K562 (cell line): ENCODE results near the gene DDIT3. TPM values are rescaled to one million over a fixed set of nuclear protein-coding genes. Genes with fewer than 3 reads are reported as not detected.

Source experiments
- ATAC-seq: fragments of 200-7000 bp; cut with Tn5 transposase; 3 replicates; pipeline ENCODE4 v1.9.1; 2020; ENCODE audit warnings: moderate library complexity
- BruUV-seq: library from RNA; stranded (reverse); fragments of 400-500 nt; replicated peaks from 2 replicates; lab custom pipeline; 2021; lab: Mats Ljungman, UMichigan
- CTCF ChIA-PET: fragments of 300-600 bp; formaldehyde crosslinking; extraction: SDS; loops from one replicate; lab custom pipeline; 2021; ENCODE audit warnings: low intra/inter-chr PET ratio; lab: Yijun Ruan, JAX
- POLR2A ChIA-PET: fragments of 300-600, 350-650 bp; sonication (Branson Sonifier 250); formaldehyde crosslinking; extraction: SDS; loops from one replicate; lab custom pipeline; 2021; ENCODE audit warnings: antibody characterized with exemption, inconsistent platforms; lab: Yijun Ruan, JAX
- DNase-seq, 4 experiments: peaks; one replicate each; pipeline versions ENCODE4 v3.0.0 to v3.0.0-alpha.2; 2011 to 2018; ENCODE audit warnings: low spot score in 3 of 4, mixed read lengths in 3 of 4; ENCODE audit errors: extremely low read depth in 1 of 4
- FAIRE-seq: peaks from 2 replicates; lab custom pipeline; 2011; peaks lifted over from hg19 to GRCh38; lab: Jason Lieb, UNC
- H2AFZ ChIP-seq: 2 replicates; pipeline ENCODE4 v1.6.0; 2011; ENCODE audit warnings: low read depth, low read length, control low read depth, inconsistent platforms
- H3K27ac ChIP-seq: fragments of 200-600 bp; 3 replicates; pipeline ENCODE4 v1.8.0; 2011; ENCODE audit warnings: low read depth, mild to moderate bottlenecking, control low read depth, inconsistent platforms, low read length, moderate library complexity, mixed read lengths; ENCODE audit errors: extremely low read depth
- H3K27me3 ChIP-seq, 2 experiments: fragments of 300-600 bp in 1 of 2; 2 replicates in 1 of 2; 3 replicates in 1 of 2; pipeline versions ENCODE4 v1.6.0 to v1.8.0; 2011; ENCODE audit warnings: inconsistent platforms in 2 of 2, low read length in 2 of 2, mild to moderate bottlenecking in 1 of 2, mixed read lengths in 1 of 2, moderate library complexity in 1 of 2; ENCODE audit not compliant: control insufficient read depth in 2 of 2, insufficient read depth in 2 of 2
- H3K36me3 ChIP-seq: fragments of 300-600 bp; 3 replicates; pipeline ENCODE4 v1.8.0; 2011; ENCODE audit warnings: mild to moderate bottlenecking, low read length, inconsistent platforms; ENCODE audit not compliant: control insufficient read depth, insufficient read depth
- H3K4me1 ChIP-seq, 2 experiments: fragments of 200-600 bp in 1 of 2; replicated peaks in 1 of 2; 2 replicates in 1 of 2; 3 replicates in 1 of 2; pipeline versions ENCODE4 v1.5.1 to v1.8.0; 2011; ENCODE audit warnings: inconsistent platforms in 2 of 2, low read length in 2 of 2, mild to moderate bottlenecking in 1 of 2, mixed read lengths in 1 of 2, moderate library complexity in 1 of 2; ENCODE audit not compliant: control insufficient read depth in 2 of 2, insufficient read depth in 2 of 2
- H3K4me2 ChIP-seq: 2 replicates; pipeline ENCODE4 v1.6.1; 2011; ENCODE audit warnings: low read length, control low read depth, inconsistent platforms, mixed read lengths; ENCODE audit not compliant: insufficient read depth
- H3K4me3 ChIP-seq: fragments of 200-600 bp; sonication (generic), shearing (Covaris generic); 2 replicates; pipeline ENCODE4 v1.5.1; 2016; ENCODE audit warnings: control low read depth, inconsistent platforms
- H3K79me2 ChIP-seq: fragments of 200-600 bp; 3 replicates; pipeline ENCODE4 v1.8.0; 2011; ENCODE audit warnings: low read length, inconsistent platforms; ENCODE audit not compliant: control insufficient read depth, insufficient read depth
- H3K9ac ChIP-seq, 2 experiments: 2 replicates each; pipeline versions ENCODE4 v1.6.0 to v1.6.1; 2011; ENCODE audit warnings: low read depth in 2 of 2, low read length in 2 of 2, control low read depth in 1 of 2, inconsistent platforms in 1 of 2, mild to moderate bottlenecking in 1 of 2, mixed read lengths in 1 of 2; ENCODE audit not compliant: insufficient read depth in 1 of 2
- H3K9me1 ChIP-seq: one replicate; pipeline ENCODE4 v1.6.0; 2011; ENCODE audit warnings: inconsistent platforms, mild to moderate bottlenecking, low read length, moderate library complexity; ENCODE audit not compliant: control insufficient read depth, insufficient read depth
- H3K9me3 ChIP-seq: replicated peaks from 2 replicates; pipeline ENCODE4 v1.5.1; 2011; ENCODE audit warnings: low read depth, low read length, inconsistent platforms; ENCODE audit not compliant: control insufficient read depth, insufficient read depth
- H4K20me1 ChIP-seq: replicated peaks from 2 replicates; pipeline ENCODE4 v1.6.1; 2011; ENCODE audit warnings: low read length, inconsistent platforms, mixed read lengths; ENCODE audit not compliant: control insufficient read depth, insufficient read depth
- ARID3A ChIP-seq: IDR thresholded peaks from 2 replicates; pipeline ENCODE4 v1.6.1; 2012; ENCODE audit warnings: low read depth, low read length, improper control_type of control experiment, borderline replicate concordance
- ATF4 ChIP-seq: fragments of 450-650 bp; formaldehyde crosslinking; IDR thresholded peaks from 2 replicates; pipeline ENCODE4 v1.4.0; 2022; ENCODE audit warnings: mild to moderate bottlenecking, moderate library complexity
- CHD4 ChIP-seq: fragments of 200-600 bp; sonication (generic); IDR thresholded peaks from 3 replicates; pipeline ENCODE4 v1.6.1; 2012; ENCODE audit warnings: low read depth, mild to moderate bottlenecking, mixed read lengths, low read length, inconsistent platforms; ENCODE audit not compliant: insufficient read depth, insufficient replicate concordance, poor library complexity, severe bottlenecking
- CREB3L1 ChIP-seq: fragments of 450-650 bp; IDR thresholded peaks from 2 replicates; pipeline ENCODE4 v1.6.1; 2014; ENCODE audit warnings: low read depth, mild to moderate bottlenecking, moderate library complexity, borderline replicate concordance
- ELK1 ChIP-seq: sonication (generic); formaldehyde crosslinking; IDR thresholded peaks from 2 replicates; pipeline ENCODE4 v1.8.1; 2022; ENCODE audit warnings: missing genetic modification reagents
- KLF6 ChIP-seq: fragments of 250-450 bp; sonication (Bioruptor Pico); IDR thresholded peaks from 2 replicates; pipeline ENCODE4 v1.4.0; 2020; ENCODE audit warnings: mild to moderate bottlenecking, moderate library complexity, borderline replicate concordance
- MEIS2 ChIP-seq: fragments of 450-650 bp; IDR thresholded peaks from 2 replicates; pipeline ENCODE4 v1.6.1; 2014; ENCODE audit warnings: mild to moderate bottlenecking; ENCODE audit not compliant: partially characterized antibody
- POLR2G ChIP-seq: fragments of 200-400 bp; formaldehyde crosslinking; IDR thresholded peaks from 2 replicates; pipeline ENCODE4 v1.6.1; 2017; ENCODE audit warnings: low read depth, mild to moderate bottlenecking, antibody characterized with exemption, low read length, moderate library complexity
- RBFOX2 ChIP-seq: fragments of 200-400 bp; formaldehyde crosslinking; IDR thresholded peaks from 2 replicates; pipeline ENCODE4 v1.6.1; 2017; ENCODE audit warnings: low read depth, mild to moderate bottlenecking, low read length, moderate library complexity
- ZBTB34 ChIP-seq: fragments of 250-450 bp; sonication (Bioruptor Pico); IDR thresholded peaks from 2 replicates; pipeline ENCODE4 v1.8.0; 2021; ENCODE audit warnings: mild to moderate bottlenecking, moderate library complexity
- ZNF23 ChIP-seq: fragments of 250-450 bp; sonication (Bioruptor Pico); IDR thresholded peaks from 2 replicates; pipeline ENCODE4 v1.4.0; 2020; ENCODE audit warnings: mild to moderate bottlenecking
- ZNF445 ChIP-seq: fragments of 250-450 bp; sonication (Bioruptor Pico); IDR thresholded peaks from 2 replicates; pipeline ENCODE4 v1.4.0; 2020; ENCODE audit warnings: low read depth, mild to moderate bottlenecking, moderate library complexity
- WGBS: fragments of 100-300 bp; shearing (Covaris generic); methylation state at CpG from one replicate; pipeline ENCODE4 v1.1.6; 2016; ENCODE audit warnings: low coverage, mixed read lengths; ENCODE audit not compliant: insufficient coverage; ENCODE audit errors: missing lambda C conversion rate; 5-methylcytosine and 5-hydroxymethylcytosine counted together
- in situ Hi-C: fragments of 300-500 bp; cut with MboI; formaldehyde crosslinking; loops from 4 replicates; pipeline ENCODE4 v1.15.0; 2018; ENCODE audit warnings: inconsistent platforms, mixed read lengths
- intact Hi-C: fragments of 100-400 bp; cut with micrococcal nuclease; formaldehyde crosslinking; loops from 2 replicates; pipeline ENCODE4 v1.14.2; 2022
- polyA plus RNA-seq, 8 experiments: library from polyadenylated mRNA; depleted of rRNA in 4 of 8; stranded (reverse) in 5 of 8; unstranded in 3 of 8; fragments of >200 nt; fragmentation: Nextera tagmentation in 2 of 8; fragmentation: Illumina TruSeq in 1 of 8; extraction: Ambion mirVana in 2 of 8; extraction: Trizol in 1 of 8; gene quantifications; 2 replicates each; pipeline versions ENCODE4 v1.2.1 to v1.2.3, GENCODE V29; 2011 to 2014; ENCODE audit warnings: inconsistent platforms in 1 of 8, missing spikeins in 1 of 8
- total RNA-seq, 7 experiments: library from RNA; depleted of rRNA in 6 of 7; stranded (reverse); fragments of >200 nt in 6 of 7; fragmentation: Illumina TruSeq in 2 of 7; extraction: Trizol in 2 of 7; gene quantifications; 2 replicates each; pipeline versions ENCODE4 v1.2.1 to v1.2.3, GENCODE V29; 2011 to 2021; ENCODE audit warnings: low replicate concordance in 1 of 7

DDIT3 gene
- total and polyA plus RNA-seq, 9 of the 15 experiments (the other 6 are each of a cell fraction or from before 2014, with no cell fraction given): 59.1 to 272 (median 89.9) TPM

GRCh38 chr12:57525615-57526383, 5.5 kb upstream of the DDIT3 start:
- TF ChIP-seq CREB3L1: no peak
- no peak for TF ChIP-seq ARID3A
- TF ChIP-seq ATF4 (CRISPR knock-in tag): no peak
- no peak for TF ChIP-seq CHD4
- no peak for TF ChIP-seq ZBTB34 (CRISPR knock-in tag)
- no peak for TF ChIP-seq ZNF23 (CRISPR knock-in tag)
- TF ChIP-seq MEIS2: no peak
- TF ChIP-seq KLF6 (CRISPR knock-in tag): no peak
- TF ChIP-seq POLR2G: peak; percentile 63
- no peak for TF ChIP-seq ZNF445 (CRISPR knock-in tag)
- peak; percentile 66 for TF ChIP-seq RBFOX2
- TF ChIP-seq ELK1: no peak
- no peak overlapping the region for H3K4me2 ChIP-seq
- no peak overlapping the region for H3K27ac ChIP-seq
- peaks cover 65% of the 10 kb centered on the region; the same call in 2 of the 3 replicates for H3K36me3 ChIP-seq
- no peaks in the 10 kb centered on the region for H3K9me3 ChIP-seq
- FAIRE-seq (no peak), ATAC-seq (no peak), DNase-seq (no peak)
- H3K9ac ChIP-seq: peak overlapping the region in 1 of 2 experiments; percentile 21; a peak in 2 of 4 replicates
- CTCF ChIA-PET: no interaction called here
- no peaks in the 10 kb centered on the region for H4K20me1 ChIP-seq
- peaks cover 29 to 45% of the 10 kb centered on the region in 2 experiments for H3K4me1 ChIP-seq
- intact Hi-C loops: no loop called here
- peaks cover 26% of the 10 kb centered on the region for H3K79me2 ChIP-seq
- 97% methylated on average over 11 of the region's 16 CpGs for WGBS
- H3K4me3 ChIP-seq: no peak overlapping the region
- in situ Hi-C loops: no loop called here
- H3K9me1 ChIP-seq: no peaks in the 10 kb centered on the region
- H2AFZ ChIP-seq: no peak overlapping the region
- POLR2A ChIA-PET: interaction anchor here (1.4 to 10.8 kb wide), 3 partner anchors 13 to 27 kb away, joined by 3 to 225 read pairs (median 20); partner anchors contain the start of gene DCTN2
- no TSS peak for BruUV-seq
- H3K27me3 ChIP-seq: no peaks in the 10 kb centered on the region
